HG03095 (cell line): ENCODE results near the gene ZNF728.
"Not testable (repeated sequence)": the region's sequence is repeated elsewhere in the genome, so short reads cannot be mapped to it uniquely, and the experiment has no call there.

ENCODE experiments used
- ATAC-seq: cut with Tn5 transposase; IDR thresholded peaks from one replicate; pipeline ENCODE4 v1.9.1; 2021; ENCODE audit warnings: moderate library complexity; ENCODE audit not compliant: unreplicated experiment

The ZNF728 gene

GRCh38 chr19:23002690-23003422 lies at the start of gene ZNF728:
Gene ZNF728, minus strand, starts transcription at chr19:23003176. Its CDS starts 146 bp downstream, at chr19:23003030.
- ATAC-seq, result no peak

- no peak for ATAC-seq
Measured at GRCh38 chr19:23052349-23052748, 49.4 kb upstream of the ZNF728 start.

GRCh38 chr19:23049256-23049655 lies 46.3 kb upstream of the ZNF728 start:
- ATAC-seq, result no peak

GRCh38 chr19:23046743-23047142 lies 43.8 kb upstream of the ZNF728 start:
- ATAC-seq, result no peak

GRCh38 chr19:23033721-23034120 lies 30.7 kb upstream of the ZNF728 start:
- ATAC-seq, result no peak

- no peak for ATAC-seq
Measured at GRCh38 chr19:23015660-23016059, 12.7 kb upstream of the ZNF728 start.

- not testable (repeated sequence) for ATAC-seq
Measured at GRCh38 chr19:22994957-22995356, 8.0 kb downstream of the ZNF728 start.

GRCh38 chr19:22976248-22976647 lies 26.7 kb downstream of the ZNF728 start:
- no peak for ATAC-seq

- not testable (repeated sequence) for ATAC-seq
Measured at GRCh38 chr19:22975546-22976136, 27.3 kb downstream of the ZNF728 start.

GRCh38 chr19:22945560-22945959 lies 57.4 kb downstream of the ZNF728 start:
- no peak for ATAC-seq

- no peak for ATAC-seq
Measured at GRCh38 chr19:22935151-22935550, 67.8 kb downstream of the ZNF728 start.

GRCh38 chr19:22927576-22927975 lies 75.4 kb downstream of the ZNF728 start:
- ATAC-seq, result not testable (repeated sequence)

- not testable (repeated sequence) for ATAC-seq
Measured at GRCh38 chr19:22925181-22925580, 77.8 kb downstream of the ZNF728 start.
